Activated gamma-delta T cell treated with Interleukin-2 at 50 U/mL for 16 hours (primary cell): ENCODE results near the gene TTC34.
A peak's percentile ranks its signal among the peaks of the same experiment; 100 is the strongest.

ENCODE experiments used
- DNase-seq: peaks from one replicate; pipeline ENCODE4 v3.0.0-alpha.2; 2020

TTC34 gene

GRCh38 chr1:2828586-2829250, 27.2 kb upstream of the TTC34 start:
- no peak for DNase-seq

- DNase-seq = no peak
Measured at GRCh38 chr1:2826736-2827292, 25.3 kb upstream of the TTC34 start.

- no peak for DNase-seq
Measured at GRCh38 chr1:2826316-2826715, 24.8 kb upstream of the TTC34 start.

- DNase-seq = no peak
Measured at GRCh38 chr1:2825487-2826189, 24.1 kb upstream of the TTC34 start.

GRCh38 chr1:2824999-2825398, 23.5 kb upstream of the TTC34 start:
- no peak for DNase-seq

- no peak for DNase-seq
Measured at GRCh38 chr1:2823921-2824610, 22.6 kb upstream of the TTC34 start.

GRCh38 chr1:2822621-2823145, 21.2 kb upstream of the TTC34 start:
- DNase-seq = no peak

- peak; percentile 29 for DNase-seq
Measured at GRCh38 chr1:2821966-2822620, 20.6 kb upstream of the TTC34 start.

GRCh38 chr1:2821373-2821955, 20.0 kb upstream of the TTC34 start:
- no peak for DNase-seq

- no peak for DNase-seq
Measured at GRCh38 chr1:2820731-2821372, 19.4 kb upstream of the TTC34 start.

- DNase-seq = no peak
Measured at GRCh38 chr1:2819831-2820730, 18.6 kb upstream of the TTC34 start.

- DNase-seq = no peak
Measured at GRCh38 chr1:2819429-2819828, 17.9 kb upstream of the TTC34 start.

- no peak for DNase-seq
Measured at GRCh38 chr1:2817784-2818564, 16.5 kb upstream of the TTC34 start.

GRCh38 chr1:2816786-2817185, 15.3 kb upstream of the TTC34 start:
- no peak for DNase-seq

- no peak for DNase-seq
Measured at GRCh38 chr1:2815551-2815950, 14.1 kb upstream of the TTC34 start.

GRCh38 chr1:2814511-2815075, 13.1 kb upstream of the TTC34 start:
- no peak for DNase-seq

GRCh38 chr1:2812939-2813653, 11.6 kb upstream of the TTC34 start:
- DNase-seq = no peak

GRCh38 chr1:2812136-2812535, 10.6 kb upstream of the TTC34 start:
- no peak for DNase-seq

- no peak for DNase-seq
Measured at GRCh38 chr1:2811533-2811918, 10.0 kb upstream of the TTC34 start.
